ENCODE results near the gene AUH.

Gene AUH

GRCh38 chr9:91341258-91341746, 20.4 kb downstream of the AUH start:
- in situ Hi-C loops (cut with HindIII; ENCODE audit: low sequenced_read_pairs), result loop anchor here (5.0 kb wide), 1 partner anchor 91 kb away; no protein-coding TSS in a partner anchor

- in situ Hi-C loops (cut with HindIII; ENCODE audit: low sequenced_read_pairs), result loop anchor here (5.0 kb wide), 1 partner anchor 92 kb away; no protein-coding TSS in a partner anchor
These were observed 21.2 kb downstream of the AUH start for GRCh38 chr9:91340395-91340967.

GRCh38 chr9:91338681-91339080, 23.0 kb downstream of the AUH start:
- in situ Hi-C loops (cut with HindIII; ENCODE audit: low sequenced_read_pairs), result no loop called here

- in situ Hi-C loops (cut with HindIII; ENCODE audit: low sequenced_read_pairs), result no loop called here
These were observed 24.9 kb downstream of the AUH start for GRCh38 chr9:91336786-91337185.

GRCh38 chr9:91334053-91334452, 27.7 kb downstream of the AUH start:
- in situ Hi-C loops (cut with HindIII; ENCODE audit: low sequenced_read_pairs), result no loop called here

GRCh38 chr9:91333551-91333950, 28.2 kb downstream of the AUH start:
- in situ Hi-C loops (cut with HindIII; ENCODE audit: low sequenced_read_pairs), result no loop called here

GRCh38 chr9:91332546-91333231, 29.0 kb downstream of the AUH start:
- in situ Hi-C loops (cut with HindIII; ENCODE audit: low sequenced_read_pairs), result no loop called here

GRCh38 chr9:91331849-91332248, 29.9 kb downstream of the AUH start:
- in situ Hi-C loops (cut with HindIII; ENCODE audit: low sequenced_read_pairs), result no loop called here

- in situ Hi-C loops (cut with HindIII; ENCODE audit: low sequenced_read_pairs), result no loop called here
These were observed 33.5 kb downstream of the AUH start for GRCh38 chr9:91328186-91328585.

GRCh38 chr9:91321691-91322090, 40.0 kb downstream of the AUH start:
- in situ Hi-C loops (cut with HindIII; ENCODE audit: low sequenced_read_pairs), result no loop called here

- in situ Hi-C loops (cut with HindIII; ENCODE audit: low sequenced_read_pairs), result no loop called here
These were observed 41.4 kb downstream of the AUH start for GRCh38 chr9:91320299-91320698.

GRCh38 chr9:91316093-91316492, 45.6 kb downstream of the AUH start:
- in situ Hi-C loops (cut with HindIII; ENCODE audit: low sequenced_read_pairs), result no loop called here

- in situ Hi-C loops (cut with HindIII; ENCODE audit: low sequenced_read_pairs), result no loop called here
These were observed 46.5 kb downstream of the AUH start for GRCh38 chr9:91315191-91315590.

- in situ Hi-C loops (cut with HindIII; ENCODE audit: low sequenced_read_pairs), result no loop called here
These were observed 48.9 kb downstream of the AUH start for GRCh38 chr9:91312717-91313325.

- in situ Hi-C loops (cut with HindIII; ENCODE audit: low sequenced_read_pairs), result no loop called here
These were observed 51.7 kb downstream of the AUH start for GRCh38 chr9:91310037-91310436.

- in situ Hi-C loops (cut with HindIII; ENCODE audit: low sequenced_read_pairs), result no loop called here
These were observed 53.5 kb downstream of the AUH start for GRCh38 chr9:91308191-91308590.

GRCh38 chr9:91307279-91307678, 54.4 kb downstream of the AUH start:
- in situ Hi-C loops (cut with HindIII; ENCODE audit: low sequenced_read_pairs), result no loop called here

- in situ Hi-C loops (cut with HindIII; ENCODE audit: low sequenced_read_pairs), result no loop called here
These were observed 55.5 kb downstream of the AUH start for GRCh38 chr9:91306296-91306630.

GRCh38 chr9:91305596-91306295, 56.0 kb downstream of the AUH start:
- in situ Hi-C loops (cut with HindIII; ENCODE audit: low sequenced_read_pairs), result no loop called here

- in situ Hi-C loops (cut with HindIII; ENCODE audit: low sequenced_read_pairs), result no loop called here
These were observed 57.8 kb downstream of the AUH start for GRCh38 chr9:91303741-91304415.

GRCh38 chr9:91302831-91303230, 58.9 kb downstream of the AUH start:
- in situ Hi-C loops (cut with HindIII; ENCODE audit: low sequenced_read_pairs), result no loop called here

Measured in endothelial cell of hepatic sinusoid (primary cell).